HepG2 (cell line): ENCODE results near the gene SPX. TPM values are rescaled to one million over a fixed set of nuclear protein-coding genes. Genes with fewer than 3 reads are reported as not detected.

Experiments
- ATAC-seq: fragments of 200-7000 bp; cut with Tn5 transposase; 3 replicates; pipeline ENCODE4 v1.9.1; 2020; ENCODE audit warnings: mild to moderate bottlenecking, moderate library complexity
- BruUV-seq: library from RNA; stranded (reverse); fragments of 400-500 nt; replicated peaks from 2 replicates; lab custom pipeline; 2021; lab: Mats Ljungman, UMichigan
- CTCF ChIA-PET: fragments of 300-600 bp; formaldehyde crosslinking; extraction: SDS; loops from one replicate; lab custom pipeline; 2021; ENCODE audit warnings: low total read pairs, inconsistent platforms, low intra/inter-chr PET ratio; lab: Yijun Ruan, JAX
- POLR2A ChIA-PET: fragments of 350-600 bp; sonication (Branson Sonifier 250); formaldehyde crosslinking; loops from one replicate; lab custom pipeline; 2020; ENCODE audit warnings: antibody characterized with exemption, inconsistent platforms; lab: Yijun Ruan, JAX
- DNase-seq: peaks from one replicate; pipeline ENCODE4 v3.0.0-alpha.2; 2015; ENCODE audit warnings: low spot score
- FAIRE-seq: peaks from 3 replicates; lab custom pipeline; 2011; peaks lifted over from hg19 to GRCh38; lab: Jason Lieb, UNC
- H2AFZ ChIP-seq: one replicate; pipeline ENCODE4 v1.6.1; 2011; ENCODE audit warnings: low read length, inconsistent platforms
- H3K27ac ChIP-seq: fragments of 300-600 bp; 3 replicates; pipeline ENCODE4 v1.8.0; 2011; ENCODE audit warnings: mixed run types, mild to moderate bottlenecking, mixed read lengths, low read length, inconsistent platforms; ENCODE audit not compliant: insufficient read depth; ENCODE audit errors: extremely low read length
- H3K27me3 ChIP-seq, 2 experiments: fragments of 200-600 bp in 1 of 2; 2 replicates in 1 of 2; 3 replicates in 1 of 2; pipeline versions ENCODE4 v1.6.0 to v1.8.0; 2011; ENCODE audit warnings: low read length in 2 of 2, mild to moderate bottlenecking in 2 of 2, moderate library complexity in 2 of 2, inconsistent platforms in 1 of 2; ENCODE audit not compliant: insufficient read depth in 2 of 2, control insufficient read depth in 1 of 2
- H3K36me3 ChIP-seq, 2 experiments: fragments of 200-600 bp in 1 of 2; replicated peaks in 1 of 2; 2 replicates in 1 of 2; 3 replicates in 1 of 2; pipeline versions ENCODE4 v1.5.1 to v1.8.0; 2011; ENCODE audit warnings: low read length in 2 of 2, inconsistent platforms in 1 of 2; ENCODE audit not compliant: insufficient read depth in 2 of 2, control insufficient read depth in 1 of 2
- H3K4me1 ChIP-seq: 2 replicates; pipeline ENCODE4 v1.5.1; 2012; ENCODE audit warnings: low read length, inconsistent platforms; ENCODE audit not compliant: insufficient read depth
- H3K4me2 ChIP-seq: 2 replicates; pipeline ENCODE4 v1.6.0; 2011; ENCODE audit warnings: low read depth, low read length, inconsistent platforms
- H3K4me3 ChIP-seq, 3 experiments: fragments of 200-600 bp in 1 of 3; sonication (generic), shearing (Covaris generic) in 1 of 3; replicated peaks in 1 of 3; 2 replicates each; pipeline ENCODE4 v1.5.1; 2011 to 2016; ENCODE audit warnings: low read length in 3 of 3, inconsistent platforms in 2 of 3, low read depth in 2 of 3, mild to moderate bottlenecking in 2 of 3, control low read depth in 1 of 3, mixed read lengths in 1 of 3; ENCODE audit not compliant: insufficient read depth in 1 of 3
- H3K79me2 ChIP-seq: one replicate; pipeline ENCODE4 v1.6.1; 2011; ENCODE audit warnings: low read length, inconsistent platforms; ENCODE audit not compliant: insufficient read depth
- H3K9ac ChIP-seq: 2 replicates; pipeline ENCODE4 v1.6.0; 2011; ENCODE audit warnings: mild to moderate bottlenecking, low read depth, low read length, inconsistent platforms; ENCODE audit not compliant: insufficient read depth
- H3K9me3 ChIP-seq: 2 replicates; pipeline ENCODE4 v1.5.1; 2012; ENCODE audit warnings: mild to moderate bottlenecking, low read length
- H4K20me1 ChIP-seq: 2 replicates; pipeline ENCODE4 v1.6.0; 2011; ENCODE audit warnings: inconsistent platforms, mild to moderate bottlenecking, low read length, moderate library complexity; ENCODE audit not compliant: insufficient read depth
- BHLHE40 ChIP-seq: IDR thresholded peaks from 2 replicates; pipeline ENCODE4 v1.6.1; 2011; ENCODE audit warnings: low read length, improper control_type of control experiment
- CREBL2 ChIP-seq: sonication (generic); formaldehyde crosslinking; IDR thresholded peaks from 2 replicates; pipeline ENCODE4 v1.8.1; 2023; ENCODE audit warnings: missing genetic modification reagents, mild to moderate bottlenecking, borderline replicate concordance
- FLYWCH1 ChIP-seq: sonication (generic); formaldehyde crosslinking; IDR thresholded peaks from 2 replicates; pipeline ENCODE4 v1.8.1; 2023; ENCODE audit warnings: mild to moderate bottlenecking, missing genetic modification reagents
- NFE2 ChIP-seq: sonication (generic); formaldehyde crosslinking; IDR thresholded peaks from 2 replicates; pipeline ENCODE4 v1.4.0; 2020; ENCODE audit warnings: missing genetic modification reagents
- ONECUT2 ChIP-seq: sonication (generic); formaldehyde crosslinking; IDR thresholded peaks from 2 replicates; pipeline ENCODE4 v1.4.0; 2020; ENCODE audit warnings: missing genetic modification reagents
- PBX3 ChIP-seq: sonication (generic); formaldehyde crosslinking; IDR thresholded peaks from 2 replicates; pipeline ENCODE4 v1.8.1; 2023; ENCODE audit warnings: missing genetic modification reagents, inconsistent platforms, borderline replicate concordance
- PHF8 ChIP-seq: sonication (generic); formaldehyde crosslinking; IDR thresholded peaks from 2 replicates; pipeline ENCODE4 v1.5.0; 2020; ENCODE audit warnings: missing genetic modification reagents
- PRDM15 ChIP-seq: sonication (generic); formaldehyde crosslinking; IDR thresholded peaks from 2 replicates; pipeline ENCODE4 v1.4.0; 2020; ENCODE audit warnings: missing genetic modification reagents
- SRSF1 ChIP-seq: fragments of 200-400 bp; formaldehyde crosslinking; optimal IDR thresholded peaks from 2 replicates; pipeline ENCODE3; 2017; ENCODE audit warnings: mild to moderate bottlenecking, low read depth, low read length, moderate library complexity
- ZMAT3 ChIP-seq: sonication (generic); formaldehyde crosslinking; conservative IDR thresholded peaks from 2 replicates; pipeline ENCODE4 v1.7.0; 2021; ENCODE audit warnings: missing genetic modification reagents
- ZNF547 ChIP-seq: sonication (generic); formaldehyde crosslinking; IDR thresholded peaks from 2 replicates; pipeline ENCODE4 v1.5.1; 2020; ENCODE audit warnings: mild to moderate bottlenecking, missing genetic modification reagents
- WGBS: methylation state at CpG from one replicate; pipeline ENCODE4 v1.1.6; 2017; ENCODE audit warnings: low lambda C conversion rate; 5-methylcytosine and 5-hydroxymethylcytosine counted together
- in situ Hi-C: cut with HindIII; loops from 2 replicates; pipeline ENCODE4 v1.10.0; 2017; ENCODE audit warnings: low pct_unique_long_range_greater_than_20kb; ENCODE audit not compliant: extremely low pct_ligation_motif_present
- intact Hi-C: fragments of 100-400 bp; cut with micrococcal nuclease; formaldehyde crosslinking; loops from one replicate; pipeline ENCODE4 v1.10.0; 2022; ENCODE audit not compliant: unreplicated experiment
- polyA plus RNA-seq, 8 experiments: library from polyadenylated mRNA; depleted of rRNA in 3 of 8; stranded (reverse) in 7 of 8; unstranded in 1 of 8; fragments of >200 nt; fragmentation: Illumina TruSeq in 4 of 8; extraction: Trizol in 4 of 8; gene quantifications; 2 replicates each; pipeline versions ENCODE4 v1.2.1 to v1.2.3, GENCODE V29; 2011 to 2016; ENCODE audit warnings: low read depth in 4 of 8, missing spikeins in 1 of 8, mixed read lengths in 1 of 8; ENCODE audit not compliant: insufficient read depth in 1 of 8
- total RNA-seq, 5 experiments: library from RNA; depleted of rRNA; stranded (reverse); fragments of >200 nt; fragmentation: Illumina TruSeq; extraction: Trizol; gene quantifications; 2 replicates each; pipeline ENCODE4 v1.2.3, GENCODE V29; 2016; ENCODE audit warnings: low read depth in 1 of 5

The SPX gene
- total and polyA plus RNA-seq, 2 of the 13 experiments (the other 11 are each of a cell fraction or from before 2014, with no cell fraction given), result 0.07 to 0.16 TPM

GRCh38 chr12:21478756-21479455 is 47.2 kb upstream of the SPX start:
- ATAC-seq, result no peak
- H4K20me1 ChIP-seq, result no peaks in the 10 kb centered on the region
- H3K79me2 ChIP-seq, result no peaks in the 10 kb centered on the region
- ChIA-PET CTCF (no interaction called here), POLR2A (no interaction called here)
- no peak overlapping the region for H3K27ac ChIP-seq
- TF ChIP-seq PBX3 (CRISPR knock-in tag) (no peak), SRSF1 (no peak), FLYWCH1 (CRISPR knock-in tag) (no peak), NFE2 (CRISPR knock-in tag) (no peak), PRDM15 (CRISPR knock-in tag) (no peak), ZNF547 (no peak), ZMAT3 (CRISPR knock-in tag) (no peak), PHF8 (no peak), BHLHE40 (no peak), ONECUT2 (no peak), CREBL2 (CRISPR knock-in tag) (no peak)
- H3K27me3 ChIP-seq, result no peaks in the 10 kb centered on the region
- DNase-seq, result no peak
- no TSS peak for BruUV-seq
- intact Hi-C loops, result no loop called here
- no peak overlapping the region for H3K4me3 ChIP-seq
- H2AFZ ChIP-seq, result no peak overlapping the region
- FAIRE-seq, result no peak
- 95% methylated on average over 10 of the region's 10 CpGs for WGBS
- H3K36me3 ChIP-seq, result peaks cover 2 to 52% of the 10 kb centered on the region in 2 experiments; a peak in 2 of 5 replicates
- no peak overlapping the region for H3K4me2 ChIP-seq
- H3K9me3 ChIP-seq, result no peaks in the 10 kb centered on the region
- no peaks in the 10 kb centered on the region for H3K4me1 ChIP-seq
- no peak overlapping the region for H3K9ac ChIP-seq
- in situ Hi-C loops, result no loop called here
